ENCODE results near the gene SEC62.

The SEC62 gene

DNA sequence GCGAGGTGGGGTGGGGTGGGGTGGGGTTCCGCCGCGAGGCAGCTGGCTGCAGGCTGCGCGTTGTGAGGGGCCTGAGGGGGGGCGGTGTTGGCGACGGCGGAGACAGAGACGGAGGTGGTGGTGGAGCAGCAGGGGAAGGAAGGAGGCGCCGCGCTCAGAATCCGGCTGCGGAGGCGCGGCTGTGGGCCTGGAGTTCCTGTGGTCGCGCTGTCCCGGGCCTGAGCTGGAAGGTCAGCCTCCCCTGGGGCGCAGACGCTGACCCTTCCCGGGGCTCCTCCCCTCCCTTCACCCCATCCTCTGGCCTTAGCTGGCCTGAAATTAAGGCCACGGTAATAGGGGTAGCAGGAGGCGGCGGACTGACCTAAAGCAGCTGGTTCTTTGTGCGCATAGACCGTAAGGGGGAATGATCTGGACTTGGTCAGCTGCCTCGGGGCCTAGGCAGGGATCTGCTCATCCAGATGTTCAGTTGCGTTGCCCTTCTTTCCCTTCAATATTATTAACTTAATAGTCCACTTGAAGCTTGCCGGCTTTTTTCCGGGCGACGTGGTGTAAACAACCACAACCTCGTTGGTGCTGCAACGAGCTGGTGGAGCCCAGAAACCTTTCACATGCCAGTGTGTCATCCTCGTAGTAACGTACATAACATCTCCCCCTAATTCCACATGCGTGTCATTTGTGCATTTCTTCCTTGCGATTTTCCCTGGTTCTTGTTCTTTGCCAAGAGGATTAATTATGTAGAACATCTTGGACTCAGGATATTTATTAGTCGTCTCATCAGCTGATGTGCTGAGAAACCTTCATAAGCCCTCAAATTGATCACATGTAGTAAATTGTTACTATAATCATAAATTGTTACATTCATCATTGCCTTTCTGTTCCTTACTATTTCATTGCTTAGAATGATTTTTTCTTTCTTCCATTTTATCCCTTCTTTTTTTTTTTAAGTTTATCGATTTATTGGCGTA is 626 bp downstream of the SEC62 start:
- DNase-seq, result no peak

DNA sequence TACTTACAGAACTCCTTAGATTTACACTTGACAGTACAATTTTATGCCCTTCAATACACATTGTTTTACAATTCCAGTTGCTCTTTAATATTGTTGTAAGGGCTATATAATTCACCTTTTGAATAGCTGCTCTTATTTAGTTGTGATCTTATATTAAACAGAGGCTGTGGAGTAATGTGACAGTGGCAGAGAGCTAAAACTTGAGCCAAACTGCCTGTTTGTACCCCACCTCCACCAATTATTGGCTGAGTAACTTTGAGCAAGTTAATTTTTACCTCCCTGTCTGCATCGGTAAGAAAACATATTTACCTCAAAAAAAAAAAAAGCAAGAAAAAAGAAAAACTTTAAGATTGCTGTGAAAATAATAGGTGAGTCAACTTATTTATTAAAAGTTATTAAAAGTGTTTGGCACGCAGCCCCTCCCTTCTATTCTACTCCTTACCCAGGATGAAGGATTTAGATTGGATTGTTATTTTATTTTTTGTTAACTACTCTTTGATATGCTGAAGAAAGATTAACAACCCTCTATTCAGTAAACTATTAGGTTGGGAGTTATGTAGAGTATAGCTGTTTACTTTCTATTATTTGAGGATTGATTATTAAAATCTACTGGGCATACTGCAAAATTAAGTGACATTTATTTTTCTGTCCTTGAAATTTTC is 1.7 kb downstream of the SEC62 start:
- no peak for DNase-seq

DNA sequence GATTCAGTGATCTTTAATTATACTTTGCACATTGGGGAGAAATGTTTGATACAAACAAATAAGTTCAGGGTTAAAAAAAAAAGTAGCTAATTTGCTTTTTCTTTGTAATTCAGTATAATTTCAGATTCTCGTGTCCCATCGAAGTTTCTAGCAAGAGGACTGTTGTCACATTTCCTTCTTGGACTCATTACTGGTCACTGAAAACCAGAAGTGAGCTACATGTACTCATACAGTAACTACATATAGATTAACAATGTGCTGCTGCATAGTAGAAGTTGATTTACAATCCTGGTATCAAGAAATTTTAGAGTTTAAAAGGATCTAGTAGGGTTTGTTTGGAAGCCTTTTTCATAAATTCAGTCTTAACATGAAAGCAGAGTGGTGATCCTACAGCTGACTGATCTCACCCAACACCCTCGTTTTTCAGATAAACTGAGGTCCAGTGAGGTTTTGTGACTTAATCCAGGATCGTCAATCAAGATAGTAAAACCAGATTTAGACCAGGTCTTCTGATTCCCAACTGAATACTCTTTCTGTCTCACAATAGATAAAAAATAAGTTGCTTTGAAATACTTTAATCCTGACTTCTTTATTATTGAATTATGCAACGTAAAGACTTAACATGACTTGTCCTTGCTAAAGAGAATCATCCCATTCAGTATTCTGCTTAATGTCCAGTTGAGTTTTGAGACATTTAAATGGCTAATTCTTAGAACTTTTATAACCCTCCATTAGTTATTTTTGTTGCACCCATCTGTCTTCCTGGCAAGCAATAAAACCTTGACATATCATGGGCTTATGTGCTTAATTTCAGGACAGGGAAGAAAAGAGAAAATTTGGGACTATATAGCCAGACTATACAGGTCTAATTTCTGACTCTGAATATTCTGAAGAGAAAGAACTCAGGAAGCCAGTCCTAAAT is 2.8 kb downstream of the SEC62 start:
- DNase-seq, result no peak

DNA sequence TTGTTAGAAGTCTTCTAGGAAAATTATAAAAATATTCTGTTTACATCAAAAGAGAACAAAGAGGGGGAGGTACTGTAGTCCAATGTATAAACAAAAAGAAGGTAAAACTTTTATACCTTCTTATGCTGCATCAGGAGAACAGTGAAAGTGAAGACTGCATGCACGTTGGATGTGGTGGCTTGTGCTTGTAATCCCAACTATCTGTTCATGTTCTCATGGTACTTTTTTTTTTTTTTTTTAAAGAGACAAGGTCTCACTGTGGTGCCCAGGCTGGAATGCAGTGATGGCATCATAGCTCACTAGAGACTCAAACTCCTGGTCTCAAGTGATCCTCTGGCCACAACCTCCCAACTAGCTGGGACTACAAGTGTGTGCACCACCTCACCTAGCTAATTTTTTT is 4.2 kb downstream of the SEC62 start:
- no peak for DNase-seq

DNA sequence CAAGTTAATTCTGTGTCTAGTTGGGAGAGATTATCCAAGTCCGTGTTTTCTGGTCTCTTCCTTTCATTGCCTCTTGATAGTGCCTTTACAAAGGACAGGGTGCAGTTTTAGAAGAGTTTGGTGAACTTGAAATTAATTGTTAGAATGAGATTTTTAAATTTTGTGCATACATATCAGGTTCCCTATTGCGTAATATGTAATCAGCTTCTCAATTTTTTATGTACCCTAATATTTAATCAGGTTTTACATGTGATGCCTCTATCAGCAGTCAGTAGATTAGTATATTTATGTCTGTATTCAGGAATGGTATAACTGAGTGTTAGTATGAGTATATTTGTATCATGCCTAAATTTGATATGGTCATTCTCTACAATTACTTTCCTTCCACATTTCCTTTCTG is 4.9 kb downstream of the SEC62 start:
- no peak for DNase-seq

DNA sequence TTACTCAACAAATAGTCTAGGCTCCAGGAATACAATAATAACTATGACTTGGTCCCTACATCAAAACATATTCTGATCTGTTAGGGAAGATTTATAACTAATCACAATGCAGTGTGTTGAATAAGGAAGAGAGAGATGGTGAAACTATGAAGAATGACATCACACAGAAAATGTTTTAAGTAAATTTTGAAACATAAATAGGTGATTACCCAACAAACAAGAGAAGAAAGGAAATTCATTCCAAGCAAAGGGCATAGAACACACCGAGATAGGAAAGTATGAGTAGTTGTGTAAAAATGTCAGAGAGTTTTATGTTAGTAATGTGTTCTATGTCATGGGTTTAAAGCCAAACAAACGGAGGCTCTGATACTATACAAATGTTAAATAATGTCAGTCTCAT is 13.4 kb downstream of the SEC62 start:
- DNase-seq, result no peak

DNA sequence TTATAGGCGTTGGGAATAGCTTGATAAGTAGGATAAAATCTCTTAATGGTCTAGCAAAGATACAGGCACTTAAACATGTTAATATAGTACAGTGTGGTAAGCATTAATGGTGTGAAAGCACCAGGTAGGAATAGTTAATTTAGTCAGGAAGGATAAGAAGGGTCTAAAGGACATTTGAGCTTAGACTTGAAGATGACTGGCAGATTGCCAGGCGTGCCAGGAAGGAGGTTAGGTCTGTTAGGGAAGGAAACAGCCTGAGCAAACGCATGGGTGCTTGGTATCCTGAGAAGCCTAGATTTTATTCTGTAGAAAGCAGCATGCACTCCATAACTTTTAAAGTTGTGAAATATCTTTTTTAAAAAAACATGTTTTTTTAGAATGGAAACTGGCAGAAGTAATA is 17.7 kb downstream of the SEC62 start:
- no peak for DNase-seq

DNA sequence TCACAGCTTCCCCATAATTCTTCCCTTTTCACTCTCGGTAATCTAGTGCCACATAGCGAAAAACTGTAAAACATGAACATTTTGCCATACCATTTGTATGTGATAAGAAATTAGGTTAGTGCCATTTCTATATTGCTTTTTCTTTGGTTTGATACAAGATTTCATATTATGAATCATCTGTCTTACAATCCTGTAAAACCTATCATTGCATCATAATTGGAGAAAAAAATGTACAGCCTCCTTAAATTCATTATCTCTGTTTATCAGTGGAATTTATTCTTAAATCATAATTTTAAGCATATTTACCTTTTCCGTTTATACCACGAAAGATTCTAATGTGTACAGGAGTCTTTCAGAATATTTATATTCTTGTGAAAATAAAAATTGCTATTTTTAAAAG is 23.8 kb downstream of the SEC62 start:
- DNase-seq, result no peak

DNA sequence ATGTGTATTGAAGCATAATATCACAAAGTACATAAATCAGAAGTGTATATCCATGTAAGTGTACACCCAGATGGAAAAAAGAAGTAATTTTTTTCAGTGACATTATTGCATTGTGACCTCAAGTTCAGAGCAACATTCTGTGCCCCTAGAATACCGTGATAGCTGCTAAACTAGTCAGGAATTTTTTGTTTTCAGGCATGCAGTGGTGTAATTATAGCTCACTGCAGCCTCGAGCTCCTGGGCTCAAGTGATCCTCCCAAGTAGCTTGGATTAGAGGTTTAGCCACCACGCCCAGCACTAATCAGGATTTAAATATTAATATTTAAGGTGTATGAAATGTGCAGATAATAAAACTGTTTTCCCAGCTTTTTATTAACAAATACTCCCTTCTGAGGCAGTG is 25.5 kb downstream of the SEC62 start:
- DNase-seq, result no peak

DNA sequence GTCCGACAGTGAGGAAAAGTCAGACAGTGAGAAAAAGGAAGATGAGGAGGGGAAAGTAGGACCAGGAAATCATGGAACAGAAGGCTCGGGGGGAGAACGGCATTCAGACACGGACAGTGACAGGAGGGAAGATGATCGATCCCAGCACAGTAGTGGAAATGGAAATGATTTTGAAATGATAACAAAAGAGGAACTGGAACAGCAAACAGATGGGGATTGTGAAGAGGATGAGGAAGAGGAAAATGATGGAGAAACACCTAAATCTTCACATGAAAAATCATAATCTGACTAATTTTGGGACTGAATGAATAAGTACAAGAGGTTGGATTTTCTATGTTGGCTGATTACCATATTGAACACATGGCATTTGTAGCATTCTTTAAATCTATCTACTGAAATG is 26.2 kb downstream of the SEC62 start:
- no peak for DNase-seq

DNA sequence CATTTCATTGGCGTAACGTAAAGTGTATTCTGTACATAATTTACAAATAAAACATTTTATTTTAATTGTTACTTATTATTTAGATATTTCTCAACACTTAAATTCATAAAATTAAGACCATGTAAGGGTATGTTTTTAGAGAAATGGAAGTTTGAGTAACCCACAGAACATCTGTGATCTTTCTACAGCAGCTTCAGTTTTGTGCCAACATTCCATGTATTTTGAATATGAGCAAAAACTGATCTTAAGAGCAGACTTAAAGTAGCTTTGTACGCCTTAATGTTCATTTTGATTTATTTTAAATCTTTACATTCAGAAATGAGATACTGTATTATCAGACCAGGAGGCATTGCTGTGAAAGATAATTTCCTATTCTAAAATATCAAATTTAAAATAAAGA is 27.2 kb downstream of the SEC62 start:
- DNase-seq, result no peak

DNA sequence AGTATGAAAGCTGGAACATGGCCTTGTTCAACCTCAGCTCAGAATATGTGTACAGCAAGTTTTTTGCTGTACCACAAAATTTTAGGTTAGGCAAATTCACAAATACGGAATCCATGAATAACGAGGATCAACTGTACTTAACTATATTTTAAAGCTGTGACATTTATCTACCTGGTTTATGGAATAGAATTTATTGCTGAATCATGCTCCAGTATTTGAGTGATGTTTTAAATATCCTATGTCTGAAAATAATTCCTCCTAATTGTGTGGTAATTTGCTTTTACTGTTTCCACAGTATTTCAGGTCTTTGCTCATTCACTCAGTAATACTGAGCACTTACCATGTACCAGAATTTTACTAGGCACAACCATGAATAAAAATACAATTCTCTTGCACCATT is 29.5 kb downstream of the SEC62 start:
- no peak for DNase-seq

DNA sequence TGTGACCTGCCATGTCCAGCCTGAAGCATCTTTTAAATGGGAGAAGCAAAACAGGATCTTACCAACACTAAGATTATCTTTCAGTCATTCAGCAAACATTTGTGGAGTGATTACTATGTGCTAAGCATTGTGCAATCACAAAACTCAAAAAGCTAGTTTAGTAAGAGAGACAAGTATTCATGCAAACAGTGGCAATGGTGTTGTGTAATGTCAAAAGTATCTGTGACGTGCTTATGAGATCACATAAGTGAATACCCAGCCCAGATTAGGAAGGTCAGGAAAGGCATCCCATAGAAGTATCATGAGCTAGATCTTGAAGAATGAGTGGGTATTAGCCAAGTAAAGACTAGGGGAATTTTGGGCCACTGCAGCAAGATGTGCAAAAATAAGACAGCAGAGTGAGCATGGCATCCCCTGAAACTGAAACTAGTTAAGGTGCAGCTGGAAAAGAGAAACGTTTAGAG is 32.1 kb downstream of the SEC62 start:
- no peak for DNase-seq

DNA sequence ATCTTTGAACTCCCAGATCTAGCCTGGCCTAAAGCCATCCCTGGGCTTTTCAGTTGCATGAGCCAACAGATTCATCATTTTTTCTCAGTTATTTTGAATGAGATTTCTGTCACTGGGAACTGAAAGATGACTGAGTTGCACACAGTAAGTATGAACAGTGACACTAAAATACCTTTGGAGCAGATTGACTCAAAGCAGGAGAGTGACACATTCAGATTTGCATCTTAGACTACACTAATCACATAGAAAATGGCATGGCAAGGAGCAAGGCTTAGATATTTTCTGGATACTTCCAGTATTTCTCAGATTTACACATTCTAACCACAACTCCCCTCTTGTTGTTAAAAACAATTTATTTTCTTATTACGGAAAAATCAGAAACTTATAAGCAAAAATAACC is 32.8 kb downstream of the SEC62 start:
- no peak for DNase-seq

DNA sequence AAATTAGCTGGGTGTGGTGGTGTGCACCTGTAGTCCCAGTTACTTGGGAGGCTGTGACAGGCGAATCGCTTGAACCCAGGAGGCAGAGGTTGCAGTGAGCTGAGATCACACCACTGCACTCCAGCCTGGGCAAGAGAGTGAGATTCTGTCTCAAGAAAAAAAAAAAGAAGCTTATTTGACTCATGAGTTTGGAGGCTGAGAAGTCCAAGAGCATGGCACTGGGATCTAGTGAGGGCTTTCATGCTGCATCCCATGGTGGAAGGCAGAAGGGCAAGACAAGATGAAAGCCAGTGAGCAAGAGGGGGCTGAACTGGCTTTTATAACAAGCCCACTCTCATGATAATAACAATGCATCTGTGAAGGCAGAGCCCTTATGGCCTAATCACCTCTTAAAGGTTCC is 33.4 kb downstream of the SEC62 start:
- DNase-seq, result no peak

DNA sequence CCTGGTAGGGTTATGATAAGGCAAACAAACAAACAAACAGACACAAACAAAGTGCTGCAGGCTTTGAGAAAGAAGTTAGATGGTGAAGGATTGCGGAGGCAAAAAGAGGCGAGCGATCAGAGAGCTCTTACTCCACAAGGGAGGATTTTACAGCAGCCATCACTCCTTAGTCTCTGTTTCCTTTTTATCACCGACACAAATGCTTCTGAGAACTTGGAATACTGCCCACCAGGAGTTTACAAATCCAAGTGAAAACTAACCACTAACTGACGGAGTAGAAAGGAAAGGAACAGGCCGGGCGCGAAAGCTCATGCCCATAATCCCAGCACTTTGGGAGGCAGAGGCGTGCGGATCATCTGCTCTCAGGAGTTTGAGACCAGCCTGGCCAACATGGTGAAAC is 35.6 kb downstream of the SEC62 start:
- no peak for DNase-seq

DNA sequence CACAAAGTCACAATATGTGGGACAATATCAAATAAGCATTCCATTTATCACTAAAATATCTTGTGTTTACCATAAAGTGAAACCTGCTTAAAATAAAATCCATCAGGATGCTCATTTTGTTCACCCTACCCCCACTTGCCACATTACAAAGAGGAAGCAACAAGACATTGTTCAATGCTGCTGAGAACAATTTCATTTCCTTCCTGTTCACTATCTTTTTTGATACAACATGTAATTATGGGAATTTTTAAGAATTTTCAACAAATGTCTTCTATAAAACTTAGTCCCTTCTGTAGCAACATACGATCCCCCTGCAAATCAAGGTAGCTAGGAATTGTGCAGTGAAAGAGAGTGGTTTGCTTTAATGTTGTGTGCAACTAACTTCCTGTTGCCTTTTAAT is 36.3 kb downstream of the SEC62 start:
- DNase-seq, result no peak

DNA sequence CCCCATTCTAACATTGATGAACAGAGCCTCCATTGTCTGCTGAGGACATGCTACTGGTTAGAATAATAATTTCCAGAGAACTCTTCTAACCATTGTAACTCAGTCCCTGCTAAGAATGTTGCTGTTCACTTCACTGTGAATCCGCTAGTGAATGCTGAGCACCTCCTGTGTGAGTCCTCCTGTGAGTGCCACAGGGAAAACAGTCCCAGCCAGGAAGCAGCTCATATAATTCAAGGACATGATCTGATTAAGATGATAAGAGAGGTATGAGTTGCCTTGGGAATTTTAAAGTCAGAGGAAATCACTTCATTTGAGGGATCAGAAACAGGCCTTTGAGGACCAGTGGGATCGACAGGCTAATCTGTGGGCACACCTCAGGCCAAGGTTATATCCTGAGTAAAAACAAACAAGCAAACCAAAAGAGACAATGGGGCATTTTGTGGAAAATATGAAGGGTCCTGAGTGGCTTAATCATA is 37.3 kb downstream of the SEC62 start:
- DNase-seq, result no peak

DNA sequence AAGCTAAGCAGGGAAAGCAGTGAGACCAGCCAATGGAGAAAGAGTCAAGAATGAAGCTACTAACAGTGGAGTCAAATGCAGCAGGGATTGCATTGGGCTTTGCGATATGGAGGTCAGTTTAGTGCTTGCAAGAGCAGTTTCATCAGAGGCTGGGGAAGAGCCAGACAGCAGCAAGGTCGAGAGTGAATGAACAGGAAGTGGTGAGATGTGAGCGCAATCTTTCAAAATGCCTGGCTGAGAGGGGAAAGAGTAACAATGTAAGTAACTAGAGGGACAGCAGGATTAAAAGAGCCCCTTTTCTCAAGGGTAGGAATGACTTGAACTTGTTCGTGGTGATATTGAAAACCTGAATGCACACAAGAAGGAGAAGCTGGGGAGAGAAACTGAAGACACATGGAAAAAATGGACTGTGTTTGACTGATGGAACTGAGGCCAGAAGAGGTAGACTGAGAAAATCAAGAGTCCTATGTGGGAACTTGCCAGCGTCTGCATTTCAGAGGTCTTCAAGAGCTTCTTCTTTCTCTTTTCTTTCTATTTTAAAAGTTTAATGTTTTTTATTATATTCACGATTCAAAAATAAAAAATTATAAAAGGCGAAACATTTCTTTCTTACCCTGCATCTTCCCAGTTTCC is 40.5 kb downstream of the SEC62 start:
- no peak for DNase-seq

DNA sequence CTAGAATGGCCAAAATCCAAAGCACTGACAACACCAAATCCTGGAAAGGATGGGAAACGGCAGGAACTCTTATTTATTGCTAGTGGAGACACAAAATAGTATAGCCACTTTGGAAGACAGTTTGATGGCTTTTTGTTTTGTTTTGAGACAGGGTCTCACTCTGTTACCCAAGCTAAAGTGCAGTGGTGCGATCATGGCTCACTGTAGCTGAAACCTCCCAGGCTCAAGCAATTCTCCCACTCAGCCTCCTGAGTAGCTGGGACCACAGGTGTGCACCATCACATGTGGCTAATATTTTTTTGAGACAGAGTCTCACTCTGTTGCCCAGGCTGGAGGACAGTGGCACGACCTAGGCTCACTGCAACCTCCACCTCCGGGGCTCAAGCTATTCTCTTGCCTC is 43.9 kb downstream of the SEC62 start:
- no peak for DNase-seq

DNA sequence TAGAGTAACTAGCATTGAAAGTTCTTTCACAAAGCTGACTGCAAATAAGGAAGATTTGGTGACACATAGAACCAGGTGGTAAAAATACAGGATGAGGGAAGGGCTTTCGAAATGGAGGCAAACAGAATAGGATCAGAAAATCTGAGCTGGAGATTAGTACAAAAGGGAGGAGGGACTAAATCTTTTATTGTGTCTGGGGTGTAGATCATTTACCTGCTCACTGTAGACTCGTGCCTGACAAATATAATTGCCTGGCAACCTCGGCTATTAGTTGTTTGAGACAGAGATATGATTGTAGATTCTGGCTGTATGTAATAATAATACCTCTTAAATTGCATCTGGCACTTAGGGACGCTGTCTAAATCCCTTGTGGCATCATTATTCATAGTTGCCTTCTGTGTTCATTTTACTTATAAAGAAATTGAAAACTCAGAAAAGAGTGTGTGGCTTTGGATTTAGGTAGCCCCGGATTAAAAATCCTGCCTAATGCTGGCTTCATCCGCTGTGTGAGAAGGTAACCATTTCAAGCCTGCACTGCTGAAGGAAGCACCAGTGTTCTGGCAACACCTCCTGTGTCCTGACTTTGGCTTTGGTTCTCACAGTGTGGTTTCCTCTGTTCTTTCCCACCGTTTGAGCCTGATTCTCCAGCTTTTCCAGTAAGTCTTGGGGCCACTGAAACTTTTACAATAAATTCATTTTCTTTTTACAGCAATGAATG is 46.2 kb downstream of the SEC62 start:
- DNase-seq, result no peak

DNA sequence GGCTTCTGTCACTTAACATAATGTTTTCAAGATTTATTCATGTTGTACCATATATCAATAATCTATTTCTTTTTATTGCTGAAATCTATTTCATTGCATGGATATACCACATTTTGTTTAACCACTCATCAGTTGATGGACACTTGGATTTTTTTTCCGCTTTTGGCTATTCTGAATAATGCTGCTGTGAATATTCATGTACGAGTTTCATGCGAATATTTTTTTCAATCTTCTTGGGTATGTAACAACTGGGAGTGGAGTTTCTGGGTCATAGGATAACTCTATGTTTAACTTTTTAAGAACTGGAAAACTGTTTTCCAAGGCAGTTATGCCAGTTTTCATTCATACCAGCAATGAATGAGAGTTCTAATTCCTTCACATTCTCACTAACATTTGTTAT is 49.5 kb downstream of the SEC62 start:
- DNase-seq, result no peak

Measured in NCI-H1694 (cell line).